Peyer's patch (tissue), 4 donors: ENCODE measurements around the gene YTHDF1. TPM values are rescaled to one million over a fixed set of nuclear protein-coding genes. Genes with fewer than 3 reads are reported as not detected.

ENCODE experiments used
- DNase-seq, 3 donors: peaks; one replicate each; pipeline ENCODE4 v3.0.0-alpha.2; 2017 to 2019
- H3K27ac ChIP-seq, 4 donors: fragments of 200-600 bp; sonication (generic); one replicate each; pipeline ENCODE4 v1.5.1; 2016 to 2019
- H3K27me3 ChIP-seq, 2 donors: fragments of 200-600 bp; sonication (generic); one replicate each; pipeline ENCODE4 v1.5.1; 2019
- H3K36me3 ChIP-seq, 3 donors: fragments of 200-600 bp; sonication (generic); one replicate each; pipeline ENCODE4 v1.5.1; 2016 to 2019
- H3K4me1 ChIP-seq, 4 donors: fragments of 200-600 bp; sonication (generic); one replicate each; pipeline ENCODE4 v1.5.1; 2016 to 2019
- H3K4me3 ChIP-seq, 4 donors: fragments of 200-600 bp; sonication (generic); 1 replicate in 3 of 4; 2 replicates in 1 of 4; pipeline ENCODE4 v1.5.1; 2016 to 2019; ENCODE audit warnings: mild to moderate bottlenecking in 1 of 4
- H3K9me3 ChIP-seq, 4 donors: fragments of 200-600 bp; sonication (generic); one replicate each; pipeline ENCODE4 v1.5.1; 2016 to 2019; ENCODE audit warnings: mild to moderate bottlenecking in 1 of 4
- CTCF ChIP-seq, 6 experiments: fragments of 450-650 bp in 4 of 6; fragments of 200-600 bp in 2 of 6; sonication (generic) in 1 of 6; IDR thresholded peaks; one replicate each; pipeline ENCODE4 v1.5.1; 2017 to 2019; ENCODE audit warnings: antibody characterized with exemption in 6 of 6, mild to moderate bottlenecking in 3 of 6, moderate library complexity in 1 of 6
- POLR2A ChIP-seq, 2 donors: fragments of 450-650 bp; IDR thresholded peaks; one replicate each; pipeline ENCODE4 v1.5.1; 2017; ENCODE audit warnings: antibody characterized with exemption in 2 of 2, mild to moderate bottlenecking in 2 of 2, moderate library complexity in 2 of 2
- total RNA-seq, 4 donors: library from RNA; depleted of rRNA; stranded (reverse); fragments of >200 nt; gene quantifications; one replicate each; pipeline ENCODE4 v1.1.0, GENCODE V29; 2016

Gene YTHDF1
- total RNA-seq, 4 donors from 2014 or later: 25.7 to 30.5 (median 28.3) TPM

- DNase-seq: no peak
- Histone ChIP-seq H3K36me3 (no peaks in the 10 kb centered on the region), H3K27ac (no peak overlapping the region), H3K4me1 (no peaks in the 10 kb centered on the region), H3K9me3 (no peaks in the 10 kb centered on the region), H3K27me3 (no peaks in the 10 kb centered on the region), H3K4me3 (no peak overlapping the region)
- no peak for TF ChIP-seq POLR2A (IDR thresholded peaks at IDR 0.05)
- TF ChIP-seq CTCF (IDR thresholded peaks at IDR 0.05): no peak
Observed at GRCh38 chr20:63167918-63168520, 47.9 kb downstream of the YTHDF1 start.

- H3K4me1 ChIP-seq: no peaks in the 10 kb centered on the region
- H3K4me3 ChIP-seq: no peak overlapping the region
- no peak overlapping the region for H3K27ac ChIP-seq
- no peaks in the 10 kb centered on the region for H3K9me3 ChIP-seq
- DNase-seq: no peak
- TF ChIP-seq CTCF (IDR thresholded peaks at IDR 0.05) (no peak), POLR2A (IDR thresholded peaks at IDR 0.05) (no peak)
- no peaks in the 10 kb centered on the region for H3K27me3 ChIP-seq
- H3K36me3 ChIP-seq: no peaks in the 10 kb centered on the region
Observed at GRCh38 chr20:63167026-63167917, 48.7 kb downstream of the YTHDF1 start.

DNA sequence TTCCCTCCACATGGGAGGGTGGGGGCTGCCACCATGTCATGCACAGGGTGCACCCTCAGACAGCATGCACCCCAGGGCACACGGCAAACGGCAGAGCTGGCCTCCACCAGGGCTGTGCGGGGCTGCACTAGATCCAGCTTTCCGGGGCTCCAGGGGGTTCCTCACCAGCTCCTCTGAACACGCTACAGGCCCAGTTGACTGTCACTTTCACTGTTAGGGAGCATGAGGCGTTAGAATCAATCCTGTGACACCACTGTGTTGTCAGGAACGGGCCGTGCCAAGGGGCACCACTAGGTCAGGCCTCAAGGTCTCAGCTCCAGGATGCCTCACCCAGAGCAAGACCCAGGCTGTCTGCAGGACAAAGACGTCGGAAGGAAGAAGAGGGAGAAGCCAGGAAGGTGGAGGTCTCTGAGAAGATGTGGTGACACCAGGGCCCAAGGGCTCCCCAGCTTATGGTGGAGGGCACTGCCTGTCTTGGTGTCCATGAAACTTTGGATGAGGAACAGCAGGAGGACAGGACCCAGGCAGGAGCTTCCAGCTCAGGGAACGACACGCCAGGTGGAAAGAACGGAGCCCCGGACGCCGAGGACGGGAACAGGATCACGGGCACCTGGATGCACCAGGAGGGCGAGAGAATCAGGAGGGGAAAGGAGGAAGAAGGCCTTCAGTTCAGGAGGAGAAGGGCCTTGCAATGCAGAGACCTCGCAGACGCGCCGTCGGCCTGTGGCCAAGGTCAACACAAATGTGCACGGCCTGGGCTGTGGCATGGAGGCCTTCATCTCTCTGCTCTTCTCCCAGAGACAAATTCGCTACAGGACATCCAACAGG lies 49.5 kb downstream of the YTHDF1 start:
- H3K9me3 ChIP-seq: no peaks in the 10 kb centered on the region
- H3K27ac ChIP-seq: no peak overlapping the region
- no peak for DNase-seq
- no peaks in the 10 kb centered on the region for H3K27me3 ChIP-seq
- no peak overlapping the region for H3K4me3 ChIP-seq
- no peaks in the 10 kb centered on the region for H3K4me1 ChIP-seq
- TF ChIP-seq CTCF (IDR thresholded peaks at IDR 0.05) (no peak), POLR2A (IDR thresholded peaks at IDR 0.05) (no peak)
- no peaks in the 10 kb centered on the region for H3K36me3 ChIP-seq

- Histone ChIP-seq H3K27me3 (no peaks in the 10 kb centered on the region), H3K27ac (no peak overlapping the region), H3K4me1 (no peaks in the 10 kb centered on the region), H3K9me3 (no peaks in the 10 kb centered on the region), H3K36me3 (no peaks in the 10 kb centered on the region), H3K4me3 (no peak overlapping the region)
- no peak for TF ChIP-seq POLR2A (IDR thresholded peaks at IDR 0.05)
- TF ChIP-seq CTCF (IDR thresholded peaks at IDR 0.05): no peak
- no peak for DNase-seq
Observed at GRCh38 chr20:63165356-63166192, 50.4 kb downstream of the YTHDF1 start.
